T-cell (primary cell): Measurements from ENCODE around the gene SNED1. TPM values are rescaled to one million over a fixed set of nuclear protein-coding genes. Genes with fewer than 3 reads are reported as not detected.

Experiments used
- ATAC-seq, 4 experiments: fragments of 200-7000 bp in 3 of 4; fragments of 150-1000 bp in 1 of 4; cut with Tn5 transposase; replicated peaks in 1 of 4; 1 replicate in 3 of 4; 2 replicates in 1 of 4; pipeline ENCODE4 v1.10.0; 2021; ENCODE audit warnings: moderate library complexity in 3 of 4, mild to moderate bottlenecking in 2 of 4, moderate number of reproducible peaks in 1 of 4
- CTCF ChIA-PET, 2 donors: fragments of 300-600 bp; sonication (Branson Sonifier 250); formaldehyde crosslinking; loops; one replicate each; lab custom pipeline; 2022; ENCODE audit warnings: antibody characterized with exemption in 2 of 2; lab: Charles Lee
- POLR2A ChIA-PET, 2 donors: fragments of 300-600 bp; sonication (Branson Sonifier 250); formaldehyde crosslinking; loops; one replicate each; lab custom pipeline; 2022; ENCODE audit warnings: antibody characterized with exemption in 2 of 2; lab: Charles Lee
- DNase-seq, 35 experiments: peaks; one replicate each; pipeline versions ENCODE4 v3.0.0 to v3.0.0-alpha.2; 2013 to 2023
- H3K27ac ChIP-seq: one replicate; pipeline ENCODE4 v1.5.1; 2013; ENCODE audit warnings: low read length
- H3K27me3 ChIP-seq, 2 experiments: replicated peaks in 1 of 2; 1 replicate in 1 of 2; 2 replicates in 1 of 2; pipeline versions ENCODE4 v1.6.1 to v1.7.0; 2013; ENCODE audit warnings: low read length in 1 of 2, mixed read lengths in 1 of 2; ENCODE audit not compliant: control insufficient read depth in 2 of 2, insufficient read depth in 2 of 2; ENCODE audit errors: extremely low read depth in 1 of 2
- H3K36me3 ChIP-seq, 2 donors: 1 replicate in 1 of 2; 2 replicates in 1 of 2; pipeline versions ENCODE4 v1.6.1 to v1.7.0; 2013; ENCODE audit warnings: low read length in 1 of 2; ENCODE audit not compliant: control insufficient read depth in 2 of 2, insufficient read depth in 1 of 2; ENCODE audit errors: extremely low read depth in 1 of 2
- H3K4me1 ChIP-seq, 2 experiments: 1 replicate in 1 of 2; 2 replicates in 1 of 2; pipeline versions ENCODE4 v1.6.1 to v1.7.0; 2013; ENCODE audit warnings: low read length in 2 of 2, mixed read lengths in 1 of 2; ENCODE audit not compliant: insufficient read depth in 2 of 2, control insufficient read depth in 1 of 2; ENCODE audit errors: extremely low read depth in 1 of 2
- H3K4me3 ChIP-seq, 2 donors: 1 replicate in 1 of 2; 2 replicates in 1 of 2; pipeline versions ENCODE4 v1.5.1 to v1.7.0; 2013; ENCODE audit warnings: mild to moderate bottlenecking in 2 of 2, low read length in 1 of 2, moderate library complexity in 1 of 2; ENCODE audit not compliant: control insufficient read depth in 1 of 2; ENCODE audit errors: extremely low read depth in 1 of 2
- H3K9me3 ChIP-seq: 2 replicates; pipeline ENCODE4 v1.7.0; 2013
- H3K27ac Mint-ChIP-seq, 2 donors: one replicate each; pipeline ENCODE4 v1.8.0; 2020 to 2021; ENCODE audit warnings: mild to moderate bottlenecking in 2 of 2, mixed read lengths in 2 of 2
- H3K27me3 Mint-ChIP-seq, 2 donors: one replicate each; pipeline ENCODE4 v1.8.0; 2021 to 2022; ENCODE audit warnings: mixed read lengths in 2 of 2
- H3K36me3 Mint-ChIP-seq: one replicate; pipeline ENCODE4 v1.8.0; 2021; ENCODE audit warnings: mixed read lengths
- H3K4me1 Mint-ChIP-seq, 3 donors: one replicate each; pipeline ENCODE4 v1.8.0; 2020 to 2022; ENCODE audit warnings: mixed read lengths in 3 of 3, mild to moderate bottlenecking in 1 of 3
- H3K4me3 Mint-ChIP-seq, 3 donors: one replicate each; pipeline ENCODE4 v1.8.0; 2020 to 2022; ENCODE audit warnings: mild to moderate bottlenecking in 3 of 3, mixed read lengths in 3 of 3, moderate library complexity in 3 of 3
- H3K9me3 Mint-ChIP-seq, 3 donors: one replicate each; pipeline ENCODE4 v1.8.0; 2020 to 2022; ENCODE audit warnings: mixed read lengths in 3 of 3
- WGBS: methylation state at CpG from one replicate; pipeline ENCODE4 v1.1.5; 2013; ENCODE audit warnings: missing lambda C conversion rate; ENCODE audit not compliant: insufficient coverage; 5-methylcytosine and 5-hydroxymethylcytosine counted together
- total RNA-seq, 35 experiments: library from RNA in 6 of 35; stranded (reverse) in 6 of 35; fragments of 120-200 nt in 1 of 35; gene quantifications; one replicate each; pipeline versions ENCODE4 v1.2.1 to v1.2.4 and lab custom pipeline; 2013 to 2026

The SNED1 gene
- total RNA-seq, 5 donors from 2014 or later (not counting 1 experiment from before 2014, with no cell fraction given): 37.7 to 82.5 (median 69.4) TPM

DNA sequence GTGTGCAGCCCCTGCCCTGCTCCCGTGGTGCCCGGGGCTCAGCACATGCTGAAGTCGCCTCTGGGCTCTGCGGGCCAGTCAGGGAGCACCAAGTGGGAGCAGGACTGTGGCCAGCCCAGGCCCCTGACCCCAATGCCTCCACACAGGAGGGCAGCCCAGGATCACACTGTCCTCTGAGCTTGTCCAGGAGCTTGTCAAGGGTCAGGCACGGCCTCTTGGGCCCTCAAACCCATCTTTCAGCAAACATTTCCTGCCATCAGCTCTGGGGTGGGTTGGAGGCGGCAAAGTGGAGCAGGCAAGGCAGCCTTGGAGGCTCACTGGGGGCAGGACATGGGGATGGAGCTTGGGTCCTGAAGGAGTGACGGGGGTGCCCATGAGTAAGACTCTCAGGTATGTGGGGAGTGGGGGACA lies 10.3 kb downstream of the SNED1 start:
- Histone ChIP-seq H3K36me3 (no peaks in the 10 kb centered on the region), H3K4me3 (no peak overlapping the region), H3K4me1 (peaks cover 31 to 56% of the 10 kb centered on the region in 2 experiments), H3K27me3 (peaks cover 0 to 48% of the 10 kb centered on the region in 2 experiments), H3K27ac (no peak overlapping the region), H3K9me3 (no peaks in the 10 kb centered on the region)
- H3K27ac Mint-ChIP-seq: peak overlapping the region; percentile 80 to 91
- peaks cover 43 to 55% (median 45%) of the 10 kb centered on the region in 3 donors for H3K4me1 Mint-ChIP-seq
- H3K4me3 Mint-ChIP-seq: peak overlapping the region in 2 of 3 donors; percentile 55 to 76
- CTCF ChIA-PET: interaction anchor here in 1 of 2 donors (0.5 kb wide), 1 partner anchor 170 kb away, joined by 5 read pairs; no protein-coding TSS in a partner anchor
- H3K27me3 Mint-ChIP-seq: peaks cover 0 to 13% of the 10 kb centered on the region in 2 donors
- ATAC-seq (no peak), DNase-seq (peak in 2 of 35 experiments; percentile 4 to 13)
- POLR2A ChIA-PET: no interaction called here
- H3K36me3 Mint-ChIP-seq: peaks cover 5% of the 10 kb centered on the region
- 95% methylated on average over 5 of the region's 7 CpGs for WGBS
- peaks cover 4 to 16% (median 13%) of the 10 kb centered on the region in 3 donors for H3K9me3 Mint-ChIP-seq

DNA sequence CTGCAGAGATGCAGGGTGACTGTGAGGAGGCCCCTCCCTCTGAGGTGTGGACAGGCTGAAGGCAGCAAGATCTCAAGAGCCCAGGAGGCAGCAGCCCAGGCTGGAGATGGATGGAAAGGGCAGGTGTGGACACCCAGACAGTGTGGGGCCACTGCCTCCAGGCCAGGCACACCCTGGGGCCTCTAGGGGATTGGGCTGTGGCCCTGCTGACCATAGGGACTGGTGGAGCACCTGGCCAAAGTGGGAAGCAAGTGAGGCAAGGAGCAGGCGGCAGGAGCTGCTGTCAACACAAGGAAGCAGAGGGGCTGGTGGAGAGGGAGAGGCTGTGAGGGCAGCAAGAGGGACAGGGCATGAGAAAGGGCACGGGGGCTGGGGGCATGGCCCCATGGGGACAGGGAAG lies 10.8 kb downstream of the SNED1 start:
- DNase-seq: peak in 1 of 35 experiments; percentile 5
- Histone ChIP-seq H3K9me3 (no peaks in the 10 kb centered on the region), H3K27me3 (peaks cover 0 to 46% of the 10 kb centered on the region in 2 experiments), H3K4me1 (peaks cover 31 to 56% of the 10 kb centered on the region in 2 experiments), H3K36me3 (no peaks in the 10 kb centered on the region), H3K4me3 (no peak overlapping the region), H3K27ac (peak overlapping the region; percentile 41)
- peak overlapping the region; percentile 80 to 91 for H3K27ac Mint-ChIP-seq
- ChIA-PET CTCF (interaction anchor here in 1 of 2 donors (1.6 kb wide), 1 partner anchor 68 kb away, joined by 4 read pairs; no protein-coding TSS in a partner anchor), POLR2A (no interaction called here)
- 65% methylated on average over 2 of the region's 2 CpGs for WGBS
- peaks cover 5% of the 10 kb centered on the region for H3K36me3 Mint-ChIP-seq
- peaks cover 0 to 13% of the 10 kb centered on the region in 2 donors for H3K27me3 Mint-ChIP-seq
- ATAC-seq: no peak
- H3K4me3 Mint-ChIP-seq: peak overlapping the region; percentile 37 to 76 (median 55)
- H3K4me1 Mint-ChIP-seq: peaks cover 43 to 52% (median 45%) of the 10 kb centered on the region in 3 donors
- H3K9me3 Mint-ChIP-seq: peaks cover 4 to 13% (median 11%) of the 10 kb centered on the region in 3 donors

DNA sequence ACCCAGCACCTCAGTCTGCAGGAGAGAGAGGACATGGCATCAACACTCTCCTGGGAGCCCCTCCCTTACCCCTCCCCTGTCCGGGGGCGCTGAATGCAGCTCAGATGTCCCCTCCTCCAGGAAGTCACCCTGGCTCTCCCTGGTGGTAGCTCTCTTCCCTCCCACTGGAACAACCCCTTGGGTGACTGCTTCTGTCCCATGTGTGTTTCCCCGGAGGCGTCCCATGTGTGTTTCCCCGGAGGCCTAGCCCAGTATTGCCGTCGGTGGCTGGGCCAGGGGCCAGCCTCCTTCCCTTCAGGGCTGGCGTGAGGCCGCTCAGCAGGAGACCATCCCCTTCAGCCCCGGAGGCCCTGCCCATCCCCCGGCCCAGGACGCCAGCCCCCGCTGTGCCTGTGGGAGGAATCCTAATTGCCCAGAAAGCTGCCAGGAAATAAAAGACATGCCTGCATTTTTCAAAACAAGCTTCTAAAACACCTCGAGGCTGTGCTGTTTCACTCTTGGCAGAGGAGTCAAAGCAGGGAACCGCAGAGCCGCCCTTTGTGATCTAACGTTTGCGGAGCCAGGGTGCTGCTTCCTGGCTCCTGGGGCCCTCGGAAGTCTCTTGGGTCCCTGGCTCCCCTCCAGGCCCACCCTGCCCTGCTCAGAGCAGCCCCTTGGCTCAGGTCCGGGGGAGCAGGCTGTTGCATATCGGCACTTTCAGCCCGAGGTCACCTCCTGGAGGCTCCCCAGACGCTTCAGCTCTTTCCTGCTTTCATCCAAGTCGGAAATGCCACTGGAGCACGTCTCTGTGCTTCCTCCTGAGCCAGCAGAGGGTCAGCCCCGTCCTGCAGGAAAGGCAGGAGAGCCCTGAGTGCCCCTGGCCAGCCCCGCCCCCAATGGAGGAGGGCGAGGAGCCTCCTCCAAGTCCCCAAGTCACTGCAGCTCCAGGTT lies 11.4 kb downstream of the SNED1 start:
- Histone ChIP-seq H3K36me3 (no peaks in the 10 kb centered on the region), H3K4me1 (peaks cover 31 to 56% of the 10 kb centered on the region in 2 experiments), H3K4me3 (peak overlapping the region; percentile 27 to 50), H3K9me3 (no peaks in the 10 kb centered on the region), H3K27ac (peak overlapping the region; percentile 41), H3K27me3 (peaks cover 0 to 43% of the 10 kb centered on the region in 2 experiments)
- ATAC-seq: peak; percentile 86 to 88 (median 88)
- Mint-ChIP-seq H3K36me3 (peaks cover 5% of the 10 kb centered on the region), H3K4me3 (peak overlapping the region; percentile 17 to 76 (median 56)), H3K27ac (peak overlapping the region; percentile 59 to 91), H3K9me3 (peaks cover 4 to 13% (median 11%) of the 10 kb centered on the region in 3 donors), H3K27me3 (peaks cover 0 to 13% of the 10 kb centered on the region in 2 donors), H3K4me1 (peaks cover 43 to 52% (median 45%) of the 10 kb centered on the region in 3 donors)
- CTCF ChIA-PET: interaction anchor here in 1 of 2 donors (1.6 kb wide), 1 partner anchor 68 kb away, joined by 4 read pairs; no protein-coding TSS in a partner anchor
- DNase-seq: peak in 34 of 35 experiments; percentile 26 to 76 (median 52)
- WGBS: 15% methylated on average over 28 of the region's 28 CpGs
- POLR2A ChIA-PET: interaction anchor here in 1 of 2 donors (0.6 kb wide), 1 partner anchor 122 kb away, joined by 3 read pairs; no protein-coding TSS in a partner anchor

DNA sequence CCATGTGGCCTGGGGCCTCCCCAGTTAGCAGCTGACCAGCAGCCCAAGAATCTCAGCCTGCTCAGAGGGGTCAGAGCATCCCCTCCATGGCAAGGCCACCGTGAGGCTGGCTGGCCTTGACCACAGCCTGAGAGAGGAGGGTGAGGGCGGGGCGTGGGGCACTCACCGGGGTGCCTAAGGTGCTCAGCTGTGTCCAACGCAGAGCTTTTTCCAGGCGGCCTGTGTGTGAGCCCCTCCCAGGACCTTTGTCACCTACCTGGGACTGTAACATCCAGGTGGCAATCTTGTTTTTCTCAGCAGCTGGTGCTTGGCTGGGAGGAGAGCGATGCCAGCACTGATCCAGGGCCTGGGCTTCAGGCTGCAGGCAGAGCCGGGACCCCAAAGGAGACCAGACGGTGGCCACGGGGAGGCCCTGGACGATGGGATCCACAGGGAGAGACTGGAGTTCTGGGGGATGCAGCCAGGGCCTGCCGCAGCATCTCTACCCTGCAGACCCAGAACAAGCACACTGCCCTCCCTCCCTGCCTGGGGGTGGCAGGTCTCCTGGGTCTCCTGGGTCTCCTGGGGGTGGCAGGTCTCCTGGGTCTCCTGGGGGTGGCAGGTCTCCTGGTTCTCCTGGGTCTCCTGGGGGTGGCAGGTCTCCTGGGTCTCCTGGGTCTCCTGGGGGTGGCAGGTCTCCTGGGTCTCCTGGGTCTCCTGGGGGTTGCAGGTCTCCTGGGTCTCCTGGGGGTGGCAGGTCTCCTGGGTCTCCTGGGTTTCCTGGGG lies 12.3 kb downstream of the SNED1 start:
- peaks cover under 1 to 6% (median 6%) of the 10 kb centered on the region in 3 donors for H3K9me3 Mint-ChIP-seq
- DNase-seq: peak in 2 of 35 experiments; percentile 5 to 14
- ATAC-seq: no peak
- WGBS: 86% methylated on average over 8 of the region's 12 CpGs
- ChIA-PET POLR2A (no interaction called here), CTCF (interaction anchor here in 1 of 2 donors (1.6 kb wide), 1 partner anchor 67 kb away, joined by 4 read pairs; no protein-coding TSS in a partner anchor)
- H3K36me3 Mint-ChIP-seq: peaks cover 1% of the 10 kb centered on the region
- H3K4me1 ChIP-seq: peaks cover 31 to 56% of the 10 kb centered on the region in 2 experiments
- peaks cover 43 to 52% (median 45%) of the 10 kb centered on the region in 3 donors for H3K4me1 Mint-ChIP-seq
- peaks cover 0 to 43% of the 10 kb centered on the region in 2 experiments for H3K27me3 ChIP-seq
- peak overlapping the region; percentile 59 to 91 for H3K27ac Mint-ChIP-seq
- no peaks in the 10 kb centered on the region for H3K9me3 ChIP-seq
- peaks cover 0 to 13% of the 10 kb centered on the region in 2 donors for H3K27me3 Mint-ChIP-seq
- H3K4me3 Mint-ChIP-seq: peak overlapping the region in 1 of 3 donors; percentile 76
- H3K36me3 ChIP-seq: no peaks in the 10 kb centered on the region
- no peak overlapping the region for H3K27ac ChIP-seq
- peak overlapping the region; percentile 27 to 50 for H3K4me3 ChIP-seq

DNA sequence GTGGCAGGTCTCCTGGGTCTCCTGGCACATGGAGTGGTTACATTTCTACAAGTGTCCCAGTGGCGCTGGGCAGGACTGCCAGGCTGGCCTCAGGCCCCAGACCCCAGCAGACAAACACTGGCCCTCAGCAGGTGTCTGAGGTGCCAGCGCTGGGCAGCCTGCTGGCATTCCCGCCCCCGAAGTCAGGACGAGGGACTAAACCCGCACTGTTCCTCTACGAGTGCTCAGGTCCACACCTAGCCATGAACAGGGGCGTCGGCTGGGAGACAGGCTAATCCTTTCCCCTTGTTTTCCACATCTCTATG lies 12.8 kb downstream of the SNED1 start:
- CTCF ChIA-PET: no interaction called here
- peaks cover 0 to 43% of the 10 kb centered on the region in 2 experiments for H3K27me3 ChIP-seq
- H3K36me3 ChIP-seq: no peaks in the 10 kb centered on the region
- peak overlapping the region in 1 of 3 donors; percentile 51 for H3K4me3 Mint-ChIP-seq
- no peak overlapping the region for H3K4me3 ChIP-seq
- POLR2A ChIA-PET: no interaction called here
- no peaks in the 10 kb centered on the region for H3K9me3 ChIP-seq
- peak overlapping the region in 1 of 2 donors; percentile 64 for H3K27ac Mint-ChIP-seq
- peaks cover 31 to 56% of the 10 kb centered on the region in 2 experiments for H3K4me1 ChIP-seq
- ATAC-seq (no peak), DNase-seq (peak in 2 of 35 experiments; percentile 5 to 13)
- H3K27ac ChIP-seq: no peak overlapping the region
- 100% methylated on average over 1 of the region's 9 CpGs for whole genome bisulfite sequencing
- H3K36me3 Mint-ChIP-seq: no peaks in the 10 kb centered on the region
- H3K4me1 Mint-ChIP-seq: peaks cover 42 to 51% (median 43%) of the 10 kb centered on the region in 3 donors
- peaks cover 0 to 2% (median under 1%) of the 10 kb centered on the region in 3 donors for H3K9me3 Mint-ChIP-seq
- H3K27me3 Mint-ChIP-seq: peaks cover 0 to 13% of the 10 kb centered on the region in 2 donors
